ENCODE results near the gene NOTUM.
"Not testable (repeated sequence)": the region's sequence is repeated elsewhere in the genome, so short reads cannot be mapped to it uniquely, and the experiment has no call there.

The NOTUM gene

DNA sequence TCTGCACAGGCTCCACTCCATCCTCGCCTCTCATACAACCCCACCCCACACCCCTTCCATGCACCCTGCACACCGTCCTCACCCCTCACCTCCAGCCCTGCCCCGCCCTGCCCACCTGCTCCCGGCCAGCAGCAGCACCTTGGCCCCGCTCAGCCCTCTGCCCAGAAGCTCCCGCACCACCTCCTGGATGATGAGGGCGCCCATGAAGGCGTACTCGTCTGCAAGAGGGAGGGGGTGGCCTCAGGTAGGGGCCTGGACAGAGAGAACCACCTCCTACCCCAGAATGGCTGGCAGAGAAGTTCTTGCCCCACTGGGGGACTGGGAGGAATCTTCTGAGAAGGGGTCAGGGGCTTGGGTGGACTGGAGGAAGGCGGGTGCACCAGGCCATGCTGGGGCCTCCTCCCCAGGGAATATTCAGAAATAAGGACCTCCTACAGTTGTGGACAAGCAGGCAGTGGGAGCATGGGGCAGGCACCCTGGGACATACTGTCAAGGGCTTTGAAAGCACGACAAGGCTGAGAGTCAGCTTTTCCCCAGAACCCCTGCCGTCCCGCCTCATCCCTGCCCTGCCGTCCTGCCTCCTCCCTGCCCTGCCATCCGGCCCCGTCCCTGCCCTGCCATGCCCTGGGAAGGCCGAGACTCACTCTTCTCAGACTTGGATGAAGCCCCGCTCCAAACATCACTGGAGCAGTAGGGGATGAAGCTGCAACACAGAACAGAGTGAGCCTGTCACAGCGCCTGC lies 3.1 kb downstream of the NOTUM start:
- no peak for TF ChIP-seq CTCF (IDR thresholded peaks at IDR 0.05; ENCODE audit: low read depth, low read length)
- no peak overlapping the region for H3K4me3 ChIP-seq (ENCODE audit: low read depth, low read length)

DNA sequence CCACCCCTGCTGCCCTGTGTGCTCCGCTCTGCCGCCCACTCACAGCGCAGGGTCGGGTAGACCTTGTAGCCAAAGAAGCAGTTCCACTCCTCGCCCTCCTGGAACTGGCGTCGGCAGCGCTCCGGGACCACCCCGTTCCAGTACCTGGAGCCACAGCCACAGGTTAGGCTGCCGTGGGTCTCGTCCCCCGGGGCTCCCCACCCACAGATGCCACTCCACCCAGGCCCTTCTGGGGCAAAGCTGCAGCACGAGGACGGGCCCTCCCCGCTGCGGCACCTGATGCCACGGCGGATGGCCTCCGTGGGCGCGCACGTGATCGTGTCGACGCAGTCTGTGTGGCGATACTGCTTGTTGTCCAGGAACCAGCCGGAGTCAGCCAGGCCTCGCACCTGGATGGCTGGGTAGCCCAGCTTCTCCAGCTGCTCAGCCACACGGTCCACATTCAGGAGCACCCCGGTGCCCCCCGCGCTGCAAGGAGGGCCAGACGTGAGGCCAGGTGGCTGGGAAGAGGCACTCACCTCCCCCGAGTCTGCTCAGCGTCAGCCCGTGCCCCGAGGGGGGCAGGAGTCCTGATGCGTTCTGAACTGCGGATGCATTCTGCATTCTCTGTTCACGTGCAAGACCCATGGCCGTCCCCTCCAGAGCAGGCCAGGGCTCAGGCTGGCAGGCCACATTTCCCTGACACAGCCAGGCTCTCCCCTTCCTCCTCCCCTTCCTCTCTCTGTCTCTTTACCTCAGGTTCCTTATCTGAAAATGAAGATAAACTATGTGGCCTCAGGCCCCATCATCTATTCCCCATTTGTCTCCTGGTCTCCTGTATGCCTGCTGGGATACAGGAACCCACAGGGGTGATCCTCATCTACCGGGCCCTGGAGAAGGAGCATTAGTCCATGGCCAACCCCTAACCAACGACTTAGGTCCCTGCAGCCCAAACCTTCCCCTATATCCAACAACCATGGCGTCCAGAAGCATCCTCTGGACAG lies 4.1 kb downstream of the NOTUM start:
- no peak for TF ChIP-seq CTCF (IDR thresholded peaks at IDR 0.05; ENCODE audit: low read depth, low read length)
- no peak overlapping the region for H3K4me3 ChIP-seq (ENCODE audit: low read depth, low read length)

GRCh38 chr17:81955756-81956544 lies 5.0 kb downstream of the NOTUM start:
- no peak for TF ChIP-seq CTCF (IDR thresholded peaks at IDR 0.05; ENCODE audit: low read depth, low read length)
- H3K4me3 ChIP-seq (ENCODE audit: low read depth, low read length): no peak overlapping the region

GRCh38 chr17:81955058-81955681 lies 5.8 kb downstream of the NOTUM start:
- no peak overlapping the region for H3K4me3 ChIP-seq (ENCODE audit: low read depth, low read length)
- no peak for TF ChIP-seq CTCF (IDR thresholded peaks at IDR 0.05; ENCODE audit: low read depth, low read length)

GRCh38 chr17:81954131-81955057 lies 6.6 kb downstream of the NOTUM start:
- no peak for TF ChIP-seq CTCF (IDR thresholded peaks at IDR 0.05; ENCODE audit: low read depth, low read length)
- no peak overlapping the region for H3K4me3 ChIP-seq (ENCODE audit: low read depth, low read length)

GRCh38 chr17:81953443-81953842 lies 7.5 kb downstream of the NOTUM start:
- not testable (repeated sequence) for H3K4me3 ChIP-seq (ENCODE audit: low read depth, low read length)
